ENCODE measurements around the gene C16orf95. TPM values are rescaled to one million over a fixed set of nuclear protein-coding genes. Genes with fewer than 3 reads are reported as not detected.

Gene C16orf95
- polyA plus RNA-seq, 1 experiment = 7.8 TPM

DNA sequence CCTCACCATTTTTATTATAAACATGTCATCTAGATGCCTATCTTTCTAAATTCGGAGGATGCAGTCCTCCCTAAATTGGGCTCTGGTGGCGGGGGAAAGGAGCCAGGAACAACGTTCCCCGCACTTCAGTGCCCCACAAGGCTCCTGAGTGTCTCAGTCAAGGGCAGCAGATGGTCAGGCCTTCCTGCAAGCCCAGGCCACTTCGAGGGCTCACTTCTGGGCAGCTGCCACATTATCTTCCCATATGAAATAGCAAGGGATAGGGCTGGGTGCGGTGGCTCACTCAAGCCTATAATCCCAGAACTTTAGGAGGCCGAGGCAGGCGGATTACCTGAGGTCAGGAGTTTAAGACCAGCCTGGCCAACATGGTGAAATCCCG lies 34.1 kb upstream of the C16orf95 start:
- CTCF ChIA-PET = interaction anchor here (0.6 to 1.3 kb wide), 3 partner anchors 9 to 379 kb away, joined by 3 read pairs; no protein-coding TSS in a partner anchor
- DNase-seq (ENCODE audit: low read depth) = no peak
- POLR2A ChIA-PET = no interaction called here
- peaks cover 15% of the 10 kb centered on the region for H3K36me3 ChIP-seq (ENCODE audit: control insufficient read depth, insufficient read depth, low read length)
- TF ChIP-seq, protein P1, sequence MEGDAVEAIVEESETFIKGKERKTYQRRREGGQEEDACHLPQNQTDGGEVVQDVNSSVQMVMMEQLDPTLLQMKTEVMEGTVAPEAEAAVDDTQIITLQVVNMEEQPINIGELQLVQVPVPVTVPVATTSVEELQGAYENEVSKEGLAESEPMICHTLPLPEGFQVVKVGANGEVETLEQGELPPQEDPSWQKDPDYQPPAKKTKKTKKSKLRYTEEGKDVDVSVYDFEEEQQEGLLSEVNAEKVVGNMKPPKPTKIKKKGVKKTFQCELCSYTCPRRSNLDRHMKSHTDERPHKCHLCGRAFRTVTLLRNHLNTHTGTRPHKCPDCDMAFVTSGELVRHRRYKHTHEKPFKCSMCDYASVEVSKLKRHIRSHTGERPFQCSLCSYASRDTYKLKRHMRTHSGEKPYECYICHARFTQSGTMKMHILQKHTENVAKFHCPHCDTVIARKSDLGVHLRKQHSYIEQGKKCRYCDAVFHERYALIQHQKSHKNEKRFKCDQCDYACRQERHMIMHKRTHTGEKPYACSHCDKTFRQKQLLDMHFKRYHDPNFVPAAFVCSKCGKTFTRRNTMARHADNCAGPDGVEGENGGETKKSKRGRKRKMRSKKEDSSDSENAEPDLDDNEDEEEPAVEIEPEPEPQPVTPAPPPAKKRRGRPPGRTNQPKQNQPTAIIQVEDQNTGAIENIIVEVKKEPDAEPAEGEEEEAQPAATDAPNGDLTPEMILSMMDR (IDR thresholded peaks at IDR 0.05; ENCODE audit: insufficient read depth, low read depth, low read length) = no peak
- H3K27me3 ChIP-seq (ENCODE audit: control insufficient read depth, insufficient read depth, low read length) = no peaks in the 10 kb centered on the region
- no peak overlapping the region for H3K4me3 ChIP-seq (ENCODE audit: low read depth, low read length)

DNA sequence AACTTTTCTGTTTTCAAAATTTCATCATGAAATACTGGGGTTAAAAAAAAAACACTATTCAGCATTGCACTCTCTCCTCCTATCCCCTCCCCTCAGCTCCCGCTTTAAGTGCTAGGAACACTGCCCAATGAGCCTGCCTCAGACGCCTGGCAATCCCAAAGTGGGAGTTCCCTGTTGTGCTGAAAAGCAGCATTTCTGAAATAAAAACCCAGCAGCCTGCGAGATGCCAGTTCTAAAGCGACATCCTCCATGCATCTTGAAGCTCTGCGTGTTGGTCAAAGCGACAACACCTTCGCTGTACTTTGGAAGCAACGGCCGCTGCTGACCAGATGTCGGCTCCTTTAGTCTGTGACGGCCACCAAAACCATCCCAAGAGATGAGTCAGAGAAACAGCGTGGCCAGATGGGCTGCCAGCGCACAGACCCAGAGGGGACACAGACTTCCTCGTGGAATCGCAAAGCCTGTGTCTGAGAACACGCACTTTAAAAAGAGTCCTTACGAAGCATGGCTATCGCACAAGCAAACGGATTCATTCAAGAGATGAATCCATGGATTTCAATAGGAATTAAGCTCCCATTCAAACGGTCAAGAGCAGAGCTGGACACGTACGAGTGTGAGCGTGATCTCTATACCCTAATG lies 33.6 kb upstream of the C16orf95 start:
- TF ChIP-seq, protein P1 (IDR thresholded peaks at IDR 0.05; ENCODE audit: insufficient read depth, low read depth, low read length) = no peak
- no peaks in the 10 kb centered on the region for H3K27me3 ChIP-seq (ENCODE audit: control insufficient read depth, insufficient read depth, low read length)
- ChIA-PET CTCF (interaction anchor here (0.6 to 1.3 kb wide), 2 partner anchors 9 to 379 kb away, joined by 3 read pairs; no protein-coding TSS in a partner anchor), POLR2A (no interaction called here)
- H3K4me3 ChIP-seq (ENCODE audit: low read depth, low read length) = 0 out of 2 replicates have a peak overlapping the region, but pooled peaks have one; percentile 8
- peaks cover 15% of the 10 kb centered on the region for H3K36me3 ChIP-seq (ENCODE audit: control insufficient read depth, insufficient read depth, low read length)
- peak; percentile 37 for DNase-seq (ENCODE audit: low read depth)

GRCh38 chr16:87350031-87350430 lies 32.8 kb upstream of the C16orf95 start:
- CTCF ChIA-PET = interaction anchor here (0.7 kb wide), 1 partner anchor 14 kb away, joined by 3 read pairs; no protein-coding TSS in a partner anchor
- no peaks in the 10 kb centered on the region for H3K27me3 ChIP-seq (ENCODE audit: control insufficient read depth, insufficient read depth, low read length)
- TF ChIP-seq, protein P1 (IDR thresholded peaks at IDR 0.05; ENCODE audit: insufficient read depth, low read depth, low read length) = no peak
- H3K4me3 ChIP-seq (ENCODE audit: low read depth, low read length) = no peak overlapping the region
- POLR2A ChIA-PET = no interaction called here
- peaks cover 17% of the 10 kb centered on the region for H3K36me3 ChIP-seq (ENCODE audit: control insufficient read depth, insufficient read depth, low read length)
- no peak for DNase-seq (ENCODE audit: low read depth)

DNA sequence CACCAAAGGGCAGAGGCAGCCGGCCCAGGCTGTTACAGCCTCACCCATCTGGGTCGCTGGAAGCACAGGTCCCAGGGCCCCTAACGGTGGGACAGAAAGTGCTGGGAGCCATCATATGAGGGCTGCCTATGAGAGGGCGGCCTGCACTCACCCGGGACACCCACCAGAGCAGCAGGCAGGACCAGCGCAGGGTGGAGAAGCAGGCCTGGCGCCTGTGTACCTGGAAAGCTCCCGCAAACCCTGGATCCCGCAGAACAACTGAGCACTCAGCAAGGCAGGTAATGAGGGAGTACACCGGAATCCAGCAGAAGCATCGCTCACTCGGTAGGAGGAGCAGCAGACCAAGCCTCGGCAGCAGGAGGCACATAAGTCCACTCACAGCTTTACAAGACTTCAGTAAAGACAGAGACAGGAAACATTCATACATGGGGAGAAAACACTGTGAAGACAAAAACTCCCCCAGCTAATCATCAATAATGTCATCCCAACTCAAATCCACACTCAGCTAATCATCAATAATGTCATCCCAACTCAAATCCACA lies 31.5 kb upstream of the C16orf95 start:
- Histone ChIP-seq H3K4me3 (ENCODE audit: low read depth, low read length) (no peak overlapping the region), H3K27me3 (ENCODE audit: control insufficient read depth, insufficient read depth, low read length) (no peaks in the 10 kb centered on the region), H3K36me3 (ENCODE audit: control insufficient read depth, insufficient read depth, low read length) (peaks cover 20% of the 10 kb centered on the region)
- ChIA-PET POLR2A (no interaction called here), CTCF (interaction anchor here (0.6 kb wide), 1 partner anchor 51 kb away, joined by 3 read pairs; no protein-coding TSS in a partner anchor)
- no peak for DNase-seq (ENCODE audit: low read depth)
- TF ChIP-seq, protein P1 (IDR thresholded peaks at IDR 0.05; ENCODE audit: insufficient read depth, low read depth, low read length) = no peak

- TF ChIP-seq, protein P1 (IDR thresholded peaks at IDR 0.05; ENCODE audit: insufficient read depth, low read depth, low read length) = no peak
- DNase-seq (ENCODE audit: low read depth) = no peak
- Histone ChIP-seq H3K4me3 (ENCODE audit: low read depth, low read length) (no peak overlapping the region), H3K36me3 (ENCODE audit: control insufficient read depth, insufficient read depth, low read length) (peaks cover 21% of the 10 kb centered on the region), H3K27me3 (ENCODE audit: control insufficient read depth, insufficient read depth, low read length) (no peaks in the 10 kb centered on the region)
- ChIA-PET POLR2A (no interaction called here), CTCF (no interaction called here)
Measured at GRCh38 chr16:87347932-87348615, 30.9 kb upstream of the C16orf95 start.
